ENCODE results near the gene PIAS4. TPM values are rescaled to one million over a fixed set of nuclear protein-coding genes. Genes with fewer than 3 reads are reported as not detected.
A peak's percentile ranks its signal among the peaks of the same experiment; 100 is the strongest.

Gene PIAS4
- total RNA-seq, 1 experiment from 2014 or later, result 45.7 TPM

DNA sequence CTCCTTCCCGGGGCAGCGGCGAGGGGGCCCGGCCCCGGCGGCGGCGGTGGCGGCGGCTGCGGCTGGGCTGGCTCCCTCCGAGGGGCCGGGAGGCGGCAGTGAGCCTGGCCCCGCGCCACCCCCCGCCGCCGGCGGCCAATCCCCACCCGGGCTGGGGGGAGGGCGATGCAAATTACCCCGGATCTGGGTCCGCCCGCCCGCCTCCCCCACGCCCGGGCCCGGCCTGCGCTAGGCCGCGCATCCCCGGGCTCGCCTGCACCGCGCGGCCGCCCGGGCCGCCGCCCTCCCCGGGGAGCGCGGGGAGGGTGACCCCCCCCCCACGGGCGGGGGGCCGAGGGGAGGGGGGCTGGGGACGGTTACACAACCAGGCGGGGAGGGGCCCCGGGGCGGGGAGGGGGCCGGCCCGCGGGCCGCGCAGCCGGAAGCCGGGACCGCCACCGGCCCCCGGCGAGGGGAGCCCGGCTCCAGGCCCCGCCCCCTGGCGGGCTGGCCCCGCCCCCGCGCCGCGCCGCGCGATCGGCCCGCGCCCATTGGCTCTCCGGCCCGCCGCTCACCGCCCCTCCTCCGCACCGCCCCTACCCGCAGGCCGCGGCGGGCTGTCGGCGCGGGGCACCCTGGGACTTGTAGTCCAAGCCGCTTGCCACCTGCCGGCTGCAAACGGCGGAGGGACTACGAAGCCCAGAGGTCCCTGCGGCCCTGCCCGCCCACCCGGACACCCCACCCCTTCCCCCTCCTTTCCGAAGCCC is 58.1 kb downstream of the PIAS4 start:
- H3K9me3 ChIP-seq, result no peaks in the 10 kb centered on the region
- POLR2A ChIA-PET, result interaction anchor here (0.5 to 1.1 kb wide), 3 partner anchors 17 to 303 kb away, joined by 3 to 5 read pairs (median 3); no protein-coding TSS in a partner anchor
- DNase-seq, result peak; percentile 96 to 97
- no TSS peak for BruUV-seq (replicated peaks)
- intact Hi-C loops (cut with micrococcal nuclease; ENCODE audit: unreplicated experiment), result loop anchor here (5.0 to 10.0 kb wide), 3 partner anchors 57 to 81 kb away; partner anchors contain the start of genes EEF2, MAP2K2 and PIAS4
- TF ChIP-seq, protein P1, sequence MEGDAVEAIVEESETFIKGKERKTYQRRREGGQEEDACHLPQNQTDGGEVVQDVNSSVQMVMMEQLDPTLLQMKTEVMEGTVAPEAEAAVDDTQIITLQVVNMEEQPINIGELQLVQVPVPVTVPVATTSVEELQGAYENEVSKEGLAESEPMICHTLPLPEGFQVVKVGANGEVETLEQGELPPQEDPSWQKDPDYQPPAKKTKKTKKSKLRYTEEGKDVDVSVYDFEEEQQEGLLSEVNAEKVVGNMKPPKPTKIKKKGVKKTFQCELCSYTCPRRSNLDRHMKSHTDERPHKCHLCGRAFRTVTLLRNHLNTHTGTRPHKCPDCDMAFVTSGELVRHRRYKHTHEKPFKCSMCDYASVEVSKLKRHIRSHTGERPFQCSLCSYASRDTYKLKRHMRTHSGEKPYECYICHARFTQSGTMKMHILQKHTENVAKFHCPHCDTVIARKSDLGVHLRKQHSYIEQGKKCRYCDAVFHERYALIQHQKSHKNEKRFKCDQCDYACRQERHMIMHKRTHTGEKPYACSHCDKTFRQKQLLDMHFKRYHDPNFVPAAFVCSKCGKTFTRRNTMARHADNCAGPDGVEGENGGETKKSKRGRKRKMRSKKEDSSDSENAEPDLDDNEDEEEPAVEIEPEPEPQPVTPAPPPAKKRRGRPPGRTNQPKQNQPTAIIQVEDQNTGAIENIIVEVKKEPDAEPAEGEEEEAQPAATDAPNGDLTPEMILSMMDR (IDR thresholded peaks at IDR 0.05; ENCODE audit: insufficient read depth in 1 of 2, low read depth in 1 of 2, low read length in 1 of 2, severe bottlenecking in 1 of 2, unreplicated experiment in 1 of 2), result no peak
- no peak overlapping the region for H3K27ac Mint-ChIP-seq (ENCODE audit: unreplicated experiment)
- peaks cover 15% of the 10 kb centered on the region for H3K36me3 Mint-ChIP-seq (ENCODE audit: insufficient read depth, unreplicated experiment)
- H3K4me3 Mint-ChIP-seq (ENCODE audit: unreplicated experiment), result peak overlapping the region; percentile 76
- no peaks in the 10 kb centered on the region for H3K9me3 Mint-ChIP-seq (ENCODE audit: unreplicated experiment)
- CTCF ChIA-PET, result interaction anchor here (0.5 to 0.8 kb wide), 4 partner anchors 58 to 500 kb away, joined by 3 to 6 read pairs (median 4); partner anchors contain the start of gene PIAS4
- H3K36me3 ChIP-seq (ENCODE audit: control insufficient read depth, insufficient read depth, low read length), result no peaks in the 10 kb centered on the region; the same call in 1 of the 2 replicates
- no peaks in the 10 kb centered on the region for H3K27me3 ChIP-seq (replicated peaks; ENCODE audit: control insufficient read depth, insufficient read depth, low read length)
- H3K4me1 Mint-ChIP-seq (ENCODE audit: low read depth, unreplicated experiment), result no peaks in the 10 kb centered on the region
- H3K4me1 ChIP-seq, result peaks cover 36% of the 10 kb centered on the region
- peak overlapping the region; percentile 91 for H3K4me3 ChIP-seq (ENCODE audit: low read depth, low read length)
- H3K27me3 Mint-ChIP-seq (ENCODE audit: insufficient read depth, unreplicated experiment), result no peaks in the 10 kb centered on the region

DNA sequence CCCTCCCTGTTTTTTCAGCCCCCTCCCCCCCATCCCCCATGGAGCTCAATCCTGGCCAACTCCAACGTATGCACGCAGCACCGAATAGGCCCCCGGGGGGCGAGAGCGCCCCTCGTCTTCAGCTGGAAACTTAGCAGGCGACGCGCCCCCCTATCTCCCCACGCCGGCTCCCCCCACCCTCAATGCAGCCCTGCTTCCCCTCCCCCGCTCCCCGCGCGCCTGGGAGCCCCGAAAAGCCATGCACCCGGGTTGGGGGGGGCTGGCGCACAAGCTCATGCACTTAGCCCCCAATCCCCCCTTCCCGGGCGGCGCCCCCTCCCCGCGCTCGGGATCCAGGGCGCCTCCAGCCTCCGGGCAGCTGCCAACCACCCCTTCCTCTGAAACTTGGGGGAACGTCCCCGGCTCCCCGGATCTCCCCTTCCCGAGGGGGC is 58.7 kb downstream of the PIAS4 start:
- BruUV-seq (replicated peaks), result no TSS peak
- no peaks in the 10 kb centered on the region for H3K9me3 Mint-ChIP-seq (ENCODE audit: unreplicated experiment)
- POLR2A ChIA-PET, result interaction anchor here (0.5 to 1.1 kb wide), 4 partner anchors 17 to 1557 kb away, joined by 3 to 5 read pairs (median 3); partner anchors contain the start of gene SAFB

More for the DNA sequence above, 58.7 kb downstream of the PIAS4 start:
- Mint-ChIP-seq H3K4me1 (ENCODE audit: low read depth, unreplicated experiment) (no peaks in the 10 kb centered on the region), H3K36me3 (ENCODE audit: insufficient read depth, unreplicated experiment) (peaks cover 15% of the 10 kb centered on the region), H3K27me3 (ENCODE audit: insufficient read depth, unreplicated experiment) (no peaks in the 10 kb centered on the region), H3K4me3 (ENCODE audit: unreplicated experiment) (peak overlapping the region; percentile 76), H3K27ac (ENCODE audit: unreplicated experiment) (no peak overlapping the region)
- Histone ChIP-seq H3K9me3 (no peaks in the 10 kb centered on the region), H3K4me1 (peaks cover 30% of the 10 kb centered on the region), H3K4me3 (ENCODE audit: low read depth, low read length) (peak overlapping the region; percentile 91), H3K27me3 (replicated peaks; ENCODE audit: control insufficient read depth, insufficient read depth, low read length) (no peaks in the 10 kb centered on the region), H3K36me3 (ENCODE audit: control insufficient read depth, insufficient read depth, low read length) (no peaks in the 10 kb centered on the region; the same call in 1 of the 2 replicates)
- peak in 1 of 2 experiments; percentile 33 for DNase-seq
- TF ChIP-seq, protein P1 (IDR thresholded peaks at IDR 0.05; ENCODE audit: insufficient read depth in 1 of 2, low read depth in 1 of 2, low read length in 1 of 2, severe bottlenecking in 1 of 2, unreplicated experiment in 1 of 2), result no peak
- CTCF ChIA-PET, result interaction anchor here (0.5 to 0.8 kb wide), 4 partner anchors 58 to 500 kb away, joined by 3 to 6 read pairs (median 4); partner anchors contain the start of gene PIAS4
- intact Hi-C loops (cut with micrococcal nuclease; ENCODE audit: unreplicated experiment), result loop anchor here (5.0 to 10.0 kb wide), 3 partner anchors 56 to 81 kb away; partner anchors contain the start of genes EEF2, MAP2K2 and PIAS4

Measured in Caco-2 (cell line).